Measurements from ENCODE around the gene PTPRN2.
"Not testable (repeated sequence)": the region's sequence is repeated elsewhere in the genome, so short reads cannot be mapped to it uniquely, and the experiment has no call there.

Gene PTPRN2

GRCh38 chr7:157941210-157941609 lies 646.4 kb downstream of the PTPRN2 start:
- H3K9ac ChIP-seq (ENCODE audit: low read length): no peak overlapping the region
- H3K36me3 ChIP-seq (ENCODE audit: control insufficient read depth, insufficient read depth, low read length): no peaks in the 10 kb centered on the region
- no peaks in the 10 kb centered on the region for H3K4me1 ChIP-seq (ENCODE audit: control insufficient read depth, insufficient read depth, low read length)
- no peaks in the 10 kb centered on the region for H3K27me3 ChIP-seq (ENCODE audit: control insufficient read depth, insufficient read depth, low read length)
- peaks cover 51% of the 10 kb centered on the region for H3K9me3 ChIP-seq (ENCODE audit: control insufficient read depth, insufficient read depth, low read depth, low read length)
- H3K27ac ChIP-seq (ENCODE audit: low read depth, low read length): no peak overlapping the region
- H3K4me3 ChIP-seq (ENCODE audit: low read depth, low read length): no peak overlapping the region

DNA sequence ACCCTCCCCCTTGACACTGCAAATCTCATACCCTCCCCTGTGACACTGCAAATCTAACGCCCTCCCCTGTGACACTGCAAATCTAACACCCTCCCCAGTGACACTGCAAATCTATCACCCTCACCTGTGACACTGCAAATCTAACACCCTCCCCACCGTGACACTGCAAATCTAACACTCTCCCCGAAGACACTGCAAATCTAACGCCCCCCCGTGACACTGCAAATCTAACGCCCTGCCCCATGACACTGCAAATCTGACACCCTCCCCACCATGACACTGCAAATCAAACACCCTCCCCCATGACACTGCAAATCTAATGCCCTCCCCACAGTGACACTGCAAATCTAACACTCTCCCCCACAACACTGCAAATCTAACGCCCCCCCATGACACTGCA lies 647.1 kb downstream of the PTPRN2 start:
- H3K9ac ChIP-seq (ENCODE audit: low read length): no peak overlapping the region
- no peak overlapping the region for H3K4me3 ChIP-seq (ENCODE audit: low read depth, low read length)
- H3K9me3 ChIP-seq (ENCODE audit: control insufficient read depth, insufficient read depth, low read depth, low read length): peaks cover 51% of the 10 kb centered on the region
- H3K4me1 ChIP-seq (ENCODE audit: control insufficient read depth, insufficient read depth, low read length): no peaks in the 10 kb centered on the region
- H3K36me3 ChIP-seq (ENCODE audit: control insufficient read depth, insufficient read depth, low read length): no peaks in the 10 kb centered on the region
- H3K27ac ChIP-seq (ENCODE audit: low read depth, low read length): no peak overlapping the region
- no peaks in the 10 kb centered on the region for H3K27me3 ChIP-seq (ENCODE audit: control insufficient read depth, insufficient read depth, low read length)

DNA sequence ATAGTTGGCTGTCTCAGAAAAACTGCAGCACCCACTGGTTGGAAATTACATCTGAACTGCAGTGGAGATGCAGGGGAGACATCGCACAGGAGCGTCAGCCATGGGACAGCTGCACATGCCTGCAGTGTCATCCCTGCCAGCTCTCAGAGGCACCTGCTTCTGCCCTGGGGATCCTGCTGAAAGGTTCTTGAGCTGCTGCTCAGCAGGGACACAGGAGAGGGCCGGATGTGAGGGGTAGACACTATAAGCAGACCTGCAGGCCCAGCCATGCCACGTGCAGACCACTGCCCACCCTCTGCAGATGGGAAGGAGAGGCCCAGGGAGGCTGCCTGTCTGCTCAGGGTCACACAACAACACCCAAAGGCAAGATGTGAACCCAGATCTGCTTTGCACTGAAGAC lies 649.4 kb downstream of the PTPRN2 start:
- Histone ChIP-seq H3K27ac (ENCODE audit: low read depth, low read length) (no peak overlapping the region), H3K4me3 (ENCODE audit: low read depth, low read length) (no peak overlapping the region), H3K9ac (ENCODE audit: low read length) (no peak overlapping the region), H3K9me3 (ENCODE audit: control insufficient read depth, insufficient read depth, low read depth, low read length) (peaks cover 58% of the 10 kb centered on the region), H3K36me3 (ENCODE audit: control insufficient read depth, insufficient read depth, low read length) (no peaks in the 10 kb centered on the region), H3K4me1 (ENCODE audit: control insufficient read depth, insufficient read depth, low read length) (no peaks in the 10 kb centered on the region), H3K27me3 (ENCODE audit: control insufficient read depth, insufficient read depth, low read length) (no peaks in the 10 kb centered on the region)

DNA sequence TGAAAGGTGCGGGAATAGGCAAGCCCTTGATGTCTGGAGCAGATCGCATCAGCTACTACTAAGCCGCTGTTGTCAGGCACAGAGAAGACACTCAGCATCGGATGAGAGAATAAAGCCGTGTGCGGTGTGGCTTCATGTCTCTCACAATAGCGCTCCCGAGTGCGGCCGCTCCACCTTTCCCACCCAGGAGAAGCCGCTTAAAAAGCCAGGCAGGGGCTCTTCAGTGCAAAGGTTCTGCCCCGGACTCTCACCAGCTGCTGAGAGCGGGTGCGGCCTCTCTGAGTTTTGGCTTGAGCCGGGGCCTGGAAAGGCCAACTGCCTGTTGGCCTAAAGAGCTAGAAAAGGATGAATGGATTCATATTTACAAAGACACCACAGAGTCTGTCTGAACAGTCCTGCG lies 650.2 kb downstream of the PTPRN2 start:
- no peak overlapping the region for H3K27ac ChIP-seq (ENCODE audit: low read depth, low read length)
- H3K4me1 ChIP-seq (ENCODE audit: control insufficient read depth, insufficient read depth, low read length): no peaks in the 10 kb centered on the region
- no peaks in the 10 kb centered on the region for H3K27me3 ChIP-seq (ENCODE audit: control insufficient read depth, insufficient read depth, low read length)
- no peaks in the 10 kb centered on the region for H3K36me3 ChIP-seq (ENCODE audit: control insufficient read depth, insufficient read depth, low read length)
- no peak overlapping the region for H3K4me3 ChIP-seq (ENCODE audit: low read depth, low read length)
- peaks cover 57% of the 10 kb centered on the region for H3K9me3 ChIP-seq (ENCODE audit: control insufficient read depth, insufficient read depth, low read depth, low read length)
- no peak overlapping the region for H3K9ac ChIP-seq (ENCODE audit: low read length)

DNA sequence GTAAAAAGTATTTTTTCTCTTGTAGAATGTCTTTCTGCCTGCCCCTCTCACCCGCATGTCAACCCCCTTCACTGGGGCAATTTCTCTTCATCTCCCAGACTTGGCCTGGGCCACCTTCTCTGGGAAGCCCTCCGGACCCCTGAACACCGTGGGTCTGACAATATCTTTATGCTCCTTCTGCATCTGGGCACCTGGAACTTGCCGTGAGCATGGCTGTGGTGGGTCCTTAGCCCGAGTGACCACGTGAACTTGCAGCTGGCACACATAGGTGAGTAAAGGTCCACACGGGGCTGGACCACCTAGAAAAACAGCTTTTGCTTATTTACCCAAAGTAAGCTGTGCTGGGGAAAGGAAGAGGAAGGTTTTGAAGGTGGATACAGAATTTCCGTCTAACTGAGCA lies 650.6 kb downstream of the PTPRN2 start:
- H3K9me3 ChIP-seq (ENCODE audit: control insufficient read depth, insufficient read depth, low read depth, low read length): peaks cover 58% of the 10 kb centered on the region
- H3K9ac ChIP-seq (ENCODE audit: low read length): no peak overlapping the region
- no peak overlapping the region for H3K4me3 ChIP-seq (ENCODE audit: low read depth, low read length)
- H3K27ac ChIP-seq (ENCODE audit: low read depth, low read length): no peak overlapping the region
- no peaks in the 10 kb centered on the region for H3K27me3 ChIP-seq (ENCODE audit: control insufficient read depth, insufficient read depth, low read length)
- no peaks in the 10 kb centered on the region for H3K36me3 ChIP-seq (ENCODE audit: control insufficient read depth, insufficient read depth, low read length)
- no peaks in the 10 kb centered on the region for H3K4me1 ChIP-seq (ENCODE audit: control insufficient read depth, insufficient read depth, low read length)

GRCh38 chr7:157935721-157936120 lies 651.9 kb downstream of the PTPRN2 start:
- H3K9me3 ChIP-seq (ENCODE audit: control insufficient read depth, insufficient read depth, low read depth, low read length): peaks cover 58% of the 10 kb centered on the region
- H3K36me3 ChIP-seq (ENCODE audit: control insufficient read depth, insufficient read depth, low read length); H3K27ac ChIP-seq (ENCODE audit: low read depth, low read length); H3K4me3 ChIP-seq (ENCODE audit: low read depth, low read length); H3K4me1 ChIP-seq (ENCODE audit: control insufficient read depth, insufficient read depth, low read length); H3K27me3 ChIP-seq (ENCODE audit: control insufficient read depth, insufficient read depth, low read length); H3K9ac ChIP-seq (ENCODE audit: low read length): not testable (repeated sequence)

- not testable (repeated sequence) for H3K27me3 ChIP-seq (ENCODE audit: control insufficient read depth, insufficient read depth, low read length); H3K4me3 ChIP-seq (ENCODE audit: low read depth, low read length); H3K4me1 ChIP-seq (ENCODE audit: control insufficient read depth, insufficient read depth, low read length); H3K36me3 ChIP-seq (ENCODE audit: control insufficient read depth, insufficient read depth, low read length); H3K9ac ChIP-seq (ENCODE audit: low read length); H3K27ac ChIP-seq (ENCODE audit: low read depth, low read length)
- peaks cover 59% of the 10 kb centered on the region for H3K9me3 ChIP-seq (ENCODE audit: control insufficient read depth, insufficient read depth, low read depth, low read length)
These were observed 654.1 kb downstream of the PTPRN2 start for GRCh38 chr7:157933219-157934155.

DNA sequence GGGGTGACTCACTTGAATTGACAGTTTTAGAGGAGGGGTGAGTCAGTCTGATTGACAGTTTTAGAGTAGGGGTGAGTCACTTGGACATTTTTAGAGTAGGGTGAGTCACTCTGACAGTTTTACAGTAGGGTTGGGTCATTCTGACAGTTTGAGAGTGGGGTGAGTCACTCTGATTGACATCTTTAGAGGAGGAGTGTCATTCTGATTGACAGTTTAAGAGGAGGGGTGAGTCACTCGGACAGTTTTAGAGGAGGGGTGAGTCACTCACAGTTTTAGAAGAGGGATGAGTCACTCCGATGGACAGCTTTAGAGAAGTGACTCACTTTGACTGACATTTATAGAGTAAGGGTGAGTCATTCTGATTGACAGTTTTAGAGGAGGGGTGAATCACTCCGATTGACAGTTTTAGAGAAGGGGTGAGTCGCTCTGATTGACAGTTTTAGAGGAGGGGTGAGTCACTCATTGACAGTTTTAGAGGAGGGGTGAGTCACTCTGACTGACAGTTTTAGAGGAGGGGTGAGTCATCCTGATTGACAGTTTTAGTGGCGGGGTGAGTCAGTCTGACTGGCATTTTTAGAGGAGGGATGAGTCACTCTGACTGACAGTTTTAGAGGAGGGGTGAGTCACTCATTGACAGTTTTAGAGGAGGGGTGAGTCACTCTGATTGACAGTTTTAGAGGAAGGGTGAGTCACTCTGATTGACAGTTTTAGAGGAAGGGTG lies 655.0 kb downstream of the PTPRN2 start:
- H3K4me3 ChIP-seq (ENCODE audit: low read depth, low read length): no peak overlapping the region
- no peak overlapping the region for H3K9ac ChIP-seq (ENCODE audit: low read length)
- H3K4me1 ChIP-seq (ENCODE audit: control insufficient read depth, insufficient read depth, low read length): no peaks in the 10 kb centered on the region
- H3K27me3 ChIP-seq (ENCODE audit: control insufficient read depth, insufficient read depth, low read length): no peaks in the 10 kb centered on the region
- H3K36me3 ChIP-seq (ENCODE audit: control insufficient read depth, insufficient read depth, low read length): no peaks in the 10 kb centered on the region
- H3K27ac ChIP-seq (ENCODE audit: low read depth, low read length): no peak overlapping the region
- H3K9me3 ChIP-seq (ENCODE audit: control insufficient read depth, insufficient read depth, low read depth, low read length): peaks cover 56% of the 10 kb centered on the region

GRCh38 chr7:157930926-157931466 lies 656.6 kb downstream of the PTPRN2 start:
- no peak overlapping the region for H3K9ac ChIP-seq (ENCODE audit: low read length)
- H3K4me1 ChIP-seq (ENCODE audit: control insufficient read depth, insufficient read depth, low read length): no peaks in the 10 kb centered on the region
- H3K27me3 ChIP-seq (ENCODE audit: control insufficient read depth, insufficient read depth, low read length): no peaks in the 10 kb centered on the region
- peaks cover 46% of the 10 kb centered on the region for H3K9me3 ChIP-seq (ENCODE audit: control insufficient read depth, insufficient read depth, low read depth, low read length)
- no peaks in the 10 kb centered on the region for H3K36me3 ChIP-seq (ENCODE audit: control insufficient read depth, insufficient read depth, low read length)
- H3K4me3 ChIP-seq (ENCODE audit: low read depth, low read length): no peak overlapping the region
- H3K27ac ChIP-seq (ENCODE audit: low read depth, low read length): no peak overlapping the region

- Histone ChIP-seq H3K9me3 (ENCODE audit: control insufficient read depth, insufficient read depth, low read depth, low read length) (peaks cover 42% of the 10 kb centered on the region), H3K4me3 (ENCODE audit: low read depth, low read length) (no peak overlapping the region), H3K27me3 (ENCODE audit: control insufficient read depth, insufficient read depth, low read length) (no peaks in the 10 kb centered on the region), H3K9ac (ENCODE audit: low read length) (no peak overlapping the region), H3K36me3 (ENCODE audit: control insufficient read depth, insufficient read depth, low read length) (no peaks in the 10 kb centered on the region), H3K4me1 (ENCODE audit: control insufficient read depth, insufficient read depth, low read length) (no peaks in the 10 kb centered on the region), H3K27ac (ENCODE audit: low read depth, low read length) (no peak overlapping the region)
These were observed 657.2 kb downstream of the PTPRN2 start for GRCh38 chr7:157930441-157930840.

GRCh38 chr7:157929671-157930070 lies 658.0 kb downstream of the PTPRN2 start:
- Histone ChIP-seq H3K9me3 (ENCODE audit: control insufficient read depth, insufficient read depth, low read depth, low read length) (peaks cover 34% of the 10 kb centered on the region), H3K4me3 (ENCODE audit: low read depth, low read length) (no peak overlapping the region), H3K4me1 (ENCODE audit: control insufficient read depth, insufficient read depth, low read length) (no peaks in the 10 kb centered on the region), H3K9ac (ENCODE audit: low read length) (no peak overlapping the region), H3K27ac (ENCODE audit: low read depth, low read length) (no peak overlapping the region), H3K36me3 (ENCODE audit: control insufficient read depth, insufficient read depth, low read length) (no peaks in the 10 kb centered on the region), H3K27me3 (ENCODE audit: control insufficient read depth, insufficient read depth, low read length) (no peaks in the 10 kb centered on the region)
